Suprapubic skin (tissue), 4 donors: ENCODE results near the gene ZDHHC19. TPM values are rescaled to one million over a fixed set of nuclear protein-coding genes. Genes with fewer than 3 reads are reported as not detected.
"Not testable (repeated sequence)": the region's sequence is repeated elsewhere in the genome, so short reads cannot be mapped to it uniquely, and the experiment has no call there.

Experiments used
- DNase-seq, 2 donors: peaks; one replicate each; pipeline ENCODE4 v3.0.0-alpha.2; 2019; ENCODE audit warnings: low spot score in 2 of 2
- H3K27ac ChIP-seq: fragments of 200-600 bp; sonication (generic); one replicate; pipeline ENCODE4 v1.5.1; 2019
- H3K27me3 ChIP-seq: fragments of 200-600 bp; sonication (generic); one replicate; pipeline ENCODE4 v1.5.1; 2019
- H3K36me3 ChIP-seq: fragments of 200-600 bp; sonication (generic); one replicate; pipeline ENCODE4 v1.5.1; 2019
- H3K4me1 ChIP-seq: fragments of 200-600 bp; sonication (generic); one replicate; pipeline ENCODE4 v1.5.1; 2019
- H3K4me3 ChIP-seq: fragments of 200-600 bp; sonication (generic); one replicate; pipeline ENCODE4 v1.5.1; 2019; ENCODE audit warnings: mild to moderate bottlenecking
- H3K9me3 ChIP-seq: fragments of 200-600 bp; sonication (generic); one replicate; pipeline ENCODE4 v1.5.1; 2019
- CTCF ChIP-seq, 2 donors: fragments of 200-600 bp in 1 of 2; fragments of 450-650 bp in 1 of 2; sonication (generic) in 1 of 2; IDR thresholded peaks; one replicate each; pipeline ENCODE4 v1.5.1; 2016 to 2019; ENCODE audit warnings: antibody characterized with exemption in 2 of 2, mild to moderate bottlenecking in 1 of 2, moderate library complexity in 1 of 2
- EP300 ChIP-seq: sonication (generic); formaldehyde crosslinking; IDR thresholded peaks from one replicate; pipeline ENCODE4 v1.6.1; 2017; ENCODE audit warnings: antibody characterized with exemption
- POLR2A ChIP-seq, 2 donors: fragments of 450-650 bp; IDR thresholded peaks; one replicate each; pipeline ENCODE4 v1.6.1; 2017; ENCODE audit warnings: antibody characterized with exemption in 2 of 2, mild to moderate bottlenecking in 2 of 2, moderate library complexity in 2 of 2
- POLR2AphosphoS5 ChIP-seq, 3 donors: sonication (generic); formaldehyde crosslinking; IDR thresholded peaks; one replicate each; pipeline ENCODE4 v1.6.1; 2017; ENCODE audit warnings: antibody characterized with exemption in 3 of 3
- WGBS: methylation state at CpG from one replicate; pipeline ENCODE4 v1.1.5; 2018; 5-methylcytosine and 5-hydroxymethylcytosine counted together
- total RNA-seq, 4 donors: library from RNA; depleted of rRNA; stranded (reverse); fragments of >200 nt; gene quantifications; one replicate each; pipeline ENCODE4 v1.1.0, GENCODE V29; 2016

The ZDHHC19 gene
- total RNA-seq, 4 donors from 2014 or later, result not detected

GRCh38 chr3:196214783-196215441, 3.7 kb upstream of the ZDHHC19 start:
- no peak overlapping the region for H3K27ac ChIP-seq
- no peak for DNase-seq
- H3K9me3 ChIP-seq, result no peaks in the 10 kb centered on the region
- H3K4me3 ChIP-seq, result no peak overlapping the region
- 90% methylated on average over 10 of the region's 16 CpGs for WGBS
- H3K4me1 ChIP-seq, result peaks cover 24% of the 10 kb centered on the region
- TF ChIP-seq POLR2A (IDR thresholded peaks at IDR 0.05) (no peak), CTCF (IDR thresholded peaks at IDR 0.05) (no peak), POLR2AphosphoS5 (IDR thresholded peaks at IDR 0.05) (no peak), EP300 (no peak)
- no peaks in the 10 kb centered on the region for H3K27me3 ChIP-seq
- no peaks in the 10 kb centered on the region for H3K36me3 ChIP-seq

DNA sequence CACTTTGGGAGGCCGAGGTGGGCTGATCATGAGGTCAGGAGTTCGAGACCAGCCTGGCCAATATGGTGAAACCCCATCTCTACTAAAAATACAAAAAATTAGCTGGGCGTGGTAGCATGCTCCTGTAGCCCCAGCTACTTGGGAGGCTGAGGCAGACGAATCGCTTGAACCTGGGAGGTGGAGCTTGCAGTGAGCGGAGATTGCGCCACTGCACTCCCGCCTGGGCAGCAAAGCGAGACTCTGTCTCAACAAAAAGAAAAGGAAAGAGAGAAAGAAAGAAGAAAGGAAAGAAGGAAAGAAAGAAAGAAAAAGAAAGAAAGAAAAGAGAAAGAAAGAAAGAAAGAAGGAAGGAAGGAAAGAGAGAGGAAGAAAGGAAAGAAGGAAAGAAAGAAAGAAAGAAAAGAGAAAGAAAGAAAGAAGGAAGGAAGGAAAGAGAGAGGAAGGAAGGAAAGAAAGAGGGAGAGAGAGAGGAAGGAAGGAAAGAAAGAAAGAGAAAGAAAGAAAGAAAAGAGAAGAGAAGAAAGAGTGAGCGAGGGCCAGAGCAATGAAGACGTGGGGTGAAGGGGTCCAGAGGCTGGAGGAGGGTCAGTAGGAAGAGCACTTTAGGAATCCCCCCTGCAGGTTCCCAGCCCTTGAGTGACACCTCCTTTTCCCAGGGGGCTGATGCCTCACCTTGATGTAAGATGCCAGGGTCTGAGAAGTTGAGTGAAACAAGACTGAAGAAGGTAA, 1.1 kb downstream of the ZDHHC19 start:
- not testable (repeated sequence) for H3K27ac ChIP-seq, H3K27me3 ChIP-seq, H3K9me3 ChIP-seq, H3K4me3 ChIP-seq, H3K4me1 ChIP-seq, DNase-seq, H3K36me3 ChIP-seq
- 84% methylated on average over 11 of the region's 11 CpGs for WGBS

DNA sequence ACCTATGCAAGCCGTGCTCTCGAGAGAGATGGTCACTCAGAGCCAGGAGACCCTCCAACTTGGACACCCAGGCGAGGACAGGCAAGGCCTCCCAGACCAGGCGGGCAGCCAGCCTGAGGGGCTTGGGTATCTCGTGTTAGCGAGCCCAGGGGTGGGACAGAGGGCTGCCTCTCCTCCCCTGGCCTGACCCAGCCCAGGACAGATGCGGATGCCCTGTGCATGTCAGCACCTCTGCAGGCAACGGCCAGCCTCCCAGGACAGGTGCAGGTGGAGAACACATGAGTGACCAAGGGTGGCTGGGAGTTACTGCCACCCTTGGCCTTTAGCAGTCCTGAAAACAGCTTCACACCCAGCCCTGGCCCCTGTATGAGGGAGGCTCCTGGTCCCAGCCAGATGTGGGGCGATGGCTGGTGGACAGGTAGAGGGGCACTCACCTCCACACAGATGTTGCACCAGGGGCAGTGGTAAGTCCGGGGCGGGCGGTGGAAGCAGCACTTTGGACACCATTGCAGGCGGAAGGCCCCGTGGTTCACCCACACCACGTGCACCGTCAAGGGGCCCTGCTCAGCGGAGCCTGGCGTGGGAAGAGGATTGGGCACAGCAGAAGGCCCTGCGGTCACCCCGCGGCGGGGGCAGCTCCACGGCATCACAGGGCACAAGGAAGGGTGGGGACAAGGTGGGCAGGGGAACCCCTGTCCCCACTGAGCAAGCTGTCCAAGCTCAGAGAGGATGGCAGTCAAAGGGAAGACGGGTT, 2.1 kb downstream of the ZDHHC19 start:
- peak in 1 of 2 donors; percentile 61 for DNase-seq
- WGBS, result 93% methylated on average over 19 of the region's 24 CpGs
- TF ChIP-seq EP300 (no peak), POLR2A (IDR thresholded peaks at IDR 0.05) (no peak), POLR2AphosphoS5 (IDR thresholded peaks at IDR 0.05) (no peak), CTCF (IDR thresholded peaks at IDR 0.05) (no peak)

DNA sequence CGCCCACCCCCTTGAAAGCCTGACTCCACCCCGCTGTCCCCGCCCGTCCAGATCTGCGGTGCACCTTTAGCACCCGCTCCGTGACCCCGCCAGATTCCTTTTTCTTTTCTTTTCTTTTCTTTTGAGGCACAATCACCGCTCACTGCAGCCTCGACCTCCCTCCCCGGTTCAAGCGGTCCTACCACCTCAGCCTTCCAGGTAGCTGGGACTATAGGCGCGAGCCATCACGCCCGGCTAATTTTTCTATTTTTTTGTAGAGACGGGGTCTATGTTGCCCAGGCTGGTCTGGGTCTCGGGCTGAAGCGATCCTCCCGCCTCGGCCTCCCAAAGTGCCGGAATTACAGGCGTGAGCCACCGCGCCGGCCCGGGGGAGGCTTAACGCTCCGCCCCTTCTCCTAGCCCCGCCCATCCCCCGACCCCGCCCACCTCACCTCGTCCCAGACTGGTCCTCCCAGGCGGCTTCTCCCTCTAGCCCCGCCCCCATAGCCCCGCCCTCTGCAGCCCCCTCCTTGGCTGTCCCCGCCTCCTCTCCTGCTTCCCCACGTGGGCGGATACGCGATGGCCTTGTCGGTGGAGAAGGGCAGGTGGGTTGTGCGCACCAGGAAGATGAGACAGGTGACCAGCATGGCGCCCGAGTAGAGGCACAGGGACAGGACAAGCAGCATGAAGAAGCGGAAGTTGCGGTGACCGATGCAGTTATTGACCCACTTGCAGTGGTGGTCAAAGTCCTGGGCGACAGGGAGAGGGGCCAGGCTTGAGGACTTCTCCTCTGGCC, 3.2 kb downstream of the ZDHHC19 start:
- H3K9me3 ChIP-seq, result no peaks in the 10 kb centered on the region
- peaks cover 8% of the 10 kb centered on the region for H3K4me1 ChIP-seq
- WGBS, result 39% methylated on average over 44 of the region's 49 CpGs
- no peaks in the 10 kb centered on the region for H3K36me3 ChIP-seq
- no peaks in the 10 kb centered on the region for H3K27me3 ChIP-seq
- H3K4me3 ChIP-seq, result peak overlapping the region; percentile 47
- no peak overlapping the region for H3K27ac ChIP-seq
- TF ChIP-seq CTCF (IDR thresholded peaks at IDR 0.05), result no peak
- TF ChIP-seq POLR2A (IDR thresholded peaks at IDR 0.05), result no peak
- no peak for TF ChIP-seq POLR2AphosphoS5 (IDR thresholded peaks at IDR 0.05)
- no peak for TF ChIP-seq EP300
- DNase-seq, result peak in 1 of 2 donors; percentile 68

More for the DNA sequence above, 2.1 kb downstream of the ZDHHC19 start:
- H3K27ac ChIP-seq, result no peak overlapping the region
- no peaks in the 10 kb centered on the region for H3K36me3 ChIP-seq
- H3K27me3 ChIP-seq, result no peaks in the 10 kb centered on the region
- H3K4me3 ChIP-seq, result no peak overlapping the region
- H3K9me3 ChIP-seq, result no peaks in the 10 kb centered on the region
- peaks cover 8% of the 10 kb centered on the region for H3K4me1 ChIP-seq

DNA sequence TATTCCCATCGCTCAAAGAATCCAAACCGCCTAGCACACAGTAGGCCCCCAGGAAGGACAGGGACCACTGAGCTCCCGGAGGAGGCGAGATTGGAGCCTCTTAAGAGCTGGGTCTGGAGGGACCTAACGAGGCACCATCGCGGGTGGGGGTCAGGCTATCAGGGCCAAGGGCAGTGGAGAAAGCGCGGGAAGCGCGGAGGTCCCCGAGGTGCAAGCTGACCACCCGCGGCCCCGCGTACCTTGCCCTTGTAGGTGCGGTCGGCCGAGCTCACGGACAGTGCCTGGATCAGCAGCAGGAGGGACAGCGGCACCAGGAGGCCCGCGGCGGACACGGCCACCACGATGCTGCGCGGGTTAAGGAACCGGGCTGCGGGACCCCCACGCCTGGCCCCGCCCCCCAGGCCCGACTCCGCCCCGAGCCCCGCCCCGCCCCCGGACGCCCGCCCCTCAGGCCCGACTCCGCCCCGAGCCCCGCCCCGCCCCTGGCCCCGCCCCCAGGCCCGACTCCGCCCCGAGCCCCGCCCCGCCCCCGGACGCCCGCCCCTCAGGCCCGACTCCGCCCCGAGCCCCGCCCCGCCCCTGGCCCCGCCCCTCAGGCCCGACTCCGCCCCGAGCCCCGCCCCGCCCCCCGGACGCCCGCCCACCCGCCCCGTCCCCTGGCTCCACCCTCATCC, 3.9 kb downstream of the ZDHHC19 start:
- 80% methylated on average over 2 of the region's 70 CpGs for WGBS
- peak overlapping the region; percentile 47 for H3K4me3 ChIP-seq

DNA sequence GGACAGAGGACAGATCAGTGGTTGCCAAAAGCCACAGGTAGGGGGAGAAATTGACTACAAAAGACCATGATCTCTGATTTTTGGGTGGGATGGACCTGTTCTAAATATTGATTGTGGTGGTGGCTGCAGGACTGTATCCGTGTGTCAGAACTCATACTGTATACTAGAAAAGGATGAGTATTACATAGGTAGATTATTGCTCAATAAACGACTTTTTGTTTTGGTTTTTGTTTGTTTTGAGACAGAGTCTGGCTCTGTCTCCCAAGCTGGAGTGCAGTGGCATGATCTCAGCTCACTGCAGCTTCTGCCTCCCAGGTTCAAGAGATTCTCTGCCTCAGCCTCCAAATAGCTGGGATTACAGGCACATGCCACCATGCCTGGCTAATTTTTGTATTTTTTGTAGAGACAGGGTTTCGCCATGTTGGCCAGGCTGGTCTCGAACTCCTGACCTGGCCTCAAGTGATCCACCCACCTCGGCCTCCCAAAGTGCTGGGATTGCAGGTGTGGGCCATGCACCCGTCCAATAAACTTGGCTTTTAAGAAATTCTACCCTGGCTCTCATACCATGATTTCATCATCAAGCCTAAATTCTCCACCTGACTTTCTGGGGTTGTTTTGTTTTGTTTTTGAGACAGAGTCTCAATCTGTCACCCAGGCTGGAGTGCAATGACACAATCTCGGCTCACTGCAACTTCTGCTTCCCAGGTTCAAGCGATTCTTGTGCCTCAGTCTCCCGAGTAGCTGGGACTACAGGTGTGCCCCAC, 5.6 kb downstream of the ZDHHC19 start:
- not testable (repeated sequence) for H3K27ac ChIP-seq, DNase-seq, H3K9me3 ChIP-seq, H3K4me1 ChIP-seq, H3K4me3 ChIP-seq, H3K36me3 ChIP-seq, H3K27me3 ChIP-seq
- 86% methylated on average over 9 of the region's 9 CpGs for WGBS

More for the DNA sequence above, 3.9 kb downstream of the ZDHHC19 start:
- Histone ChIP-seq H3K27me3 (no peaks in the 10 kb centered on the region), H3K4me1 (peaks cover 8% of the 10 kb centered on the region), H3K27ac (no peak overlapping the region), H3K9me3 (no peaks in the 10 kb centered on the region), H3K36me3 (no peaks in the 10 kb centered on the region)
- TF ChIP-seq POLR2A (IDR thresholded peaks at IDR 0.05) (no peak), EP300 (no peak), CTCF (IDR thresholded peaks at IDR 0.05) (no peak), POLR2AphosphoS5 (IDR thresholded peaks at IDR 0.05) (no peak)
- peak in 1 of 2 donors; percentile 61 for DNase-seq
